Tibial nerve (tissue), 3 donors: ENCODE results near the gene PCDHB8.

Experiments used
- CTCF ChIP-seq, 5 experiments: fragments of 200-600 bp in 3 of 5; fragments of 450-650 bp in 2 of 5; sonication (generic) in 3 of 5; IDR thresholded peaks; one replicate each; pipeline ENCODE4 v1.5.1; 2016 to 2019; ENCODE audit warnings: antibody characterized with exemption in 5 of 5, mild to moderate bottlenecking in 3 of 5, moderate library complexity in 2 of 5
- POLR2A ChIP-seq, 2 donors: fragments of 450-650 bp; IDR thresholded peaks; one replicate each; pipeline ENCODE4 v1.6.1; 2017; ENCODE audit warnings: antibody characterized with exemption in 2 of 2, mild to moderate bottlenecking in 2 of 2, moderate library complexity in 2 of 2

DNA sequence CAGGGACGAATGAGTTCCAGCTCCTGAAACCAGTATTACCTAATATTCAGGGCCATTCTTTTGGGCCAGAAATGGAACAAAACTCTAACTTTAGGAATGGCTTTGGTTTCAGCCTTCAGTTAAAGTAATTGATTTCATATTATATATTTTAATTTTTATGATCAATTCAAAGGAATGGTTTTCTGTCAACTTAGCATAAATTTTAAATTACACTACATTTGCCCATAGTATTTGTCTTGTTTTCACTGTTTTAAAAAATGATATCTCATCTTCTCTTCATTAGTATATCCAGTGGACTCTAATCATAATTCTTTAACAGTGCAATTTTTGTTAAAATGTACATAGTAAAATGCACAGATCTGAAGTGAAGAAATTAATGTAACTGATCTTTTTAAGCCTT, 2.7 kb downstream of the PCDHB8 start:
- TF ChIP-seq POLR2A (IDR thresholded peaks at IDR 0.05) = no peak
- no peak for TF ChIP-seq CTCF (IDR thresholded peaks at IDR 0.05)
